Pancreas (tissue), 10 donors: Measurements from ENCODE around the gene INO80D. TPM values are rescaled to one million over a fixed set of nuclear protein-coding genes. Genes with fewer than 3 reads are reported as not detected.
A peak's percentile ranks its signal among the peaks of the same experiment; 100 is the strongest.
"Not testable (repeated sequence)": the region's sequence is repeated elsewhere in the genome, so short reads cannot be mapped to it uniquely, and the experiment has no call there.

Source experiments
- ATAC-seq, 4 donors: fragments of 200-7000 bp; cut with Tn5 transposase; one replicate each; pipeline versions ENCODE4 v1.8.0 to v1.9.1; 2020; ENCODE audit warnings: mild to moderate bottlenecking in 4 of 4, moderate library complexity in 4 of 4
- DNase-seq, 6 donors: peaks; one replicate each; pipeline ENCODE4 v3.0.0-alpha.2; 2020
- FAIRE-seq: peaks from 2 replicates; lab custom pipeline; 2012; peaks lifted over from hg19 to GRCh38; lab: Jason Lieb, UNC
- H3K27ac ChIP-seq, 4 donors: fragments of 200-600 bp; sonication (generic); 1 replicate in 3 of 4; 2 replicates in 1 of 4; pipeline versions ENCODE4 v1.5.0 to v1.8.0; 2020
- H3K27me3 ChIP-seq, 4 donors: fragments of 200-600 bp; one replicate each; pipeline ENCODE4 v1.8.0; 2021
- H3K36me3 ChIP-seq, 3 donors: fragments of 200-600 bp; sonication (generic) in 1 of 3; one replicate each; pipeline versions ENCODE4 v1.5.0 to v1.8.0; 2020 to 2021
- H3K4me1 ChIP-seq, 3 donors: fragments of 200-600 bp; one replicate each; pipeline ENCODE4 v1.8.0; 2021
- H3K4me3 ChIP-seq, 4 donors: fragments of 200-600 bp; sonication (generic) in 2 of 4; one replicate each; pipeline versions ENCODE4 v1.5.0 to v1.8.0; 2020 to 2021
- H3K9me3 ChIP-seq, 4 donors: fragments of 200-600 bp; one replicate each; pipeline ENCODE4 v1.8.0; 2021
- CTCF ChIP-seq, 4 donors: fragments of 200-600 bp; sonication (generic) in 3 of 4; IDR thresholded peaks; one replicate each; pipeline versions ENCODE4 v1.5.0 to v1.8.0; 2021; ENCODE audit warnings: antibody characterized with exemption in 4 of 4
- WGBS, 2 donors: extraction: QIAGEN DNeasy Blood & Tissue Kit; methylation state at CpG; one replicate each; pipeline ENCODE4 v1.1.7; 2013; 5-methylcytosine and 5-hydroxymethylcytosine counted together
- intact Hi-C, 3 donors: fragments of 100-400 bp; cut with DNase I; formaldehyde crosslinking; loops; one replicate each; pipeline versions ENCODE4 v1.11.1 to v1.14.2; 2022
- polyA plus RNA-seq, 2 donors: library from polyadenylated mRNA; stranded (reverse); fragments of 200-250 nt; gene quantifications; one replicate each; pipeline ENCODE4 v1.2.3, GENCODE V29; 2013
- total RNA-seq, 6 donors: library from RNA; stranded (reverse); fragmentation: NEBNext Ultra II Directional in 4 of 6; extraction: Animal tissue kit (Norgen Biotek cat#: 25700) in 4 of 6; gene quantifications; one replicate each; pipeline versions ENCODE4 v1.2.1 to v1.2.4, GENCODE V29; 2021 to 2023
- donor health status: healthy with polysubstance abuse.
- donor health status: DM: no; HTN: no; CAD: no; lungs with moderate emphysema.
- donor health status: DM: no; HTN: no; CAD: no.
- donor health status: control.
- donor health status: control.
- donor health status: Bipolar disorder and iron deficiency.
- donor health status: DM: yes; HTN: yes; CAD: no.
- donor health status: DM: no; HTN: no; CAD: no.
- donor health status: DM: no; HTN: no; CAD: no.
- donor health status: DM: yes; HTN: yes; CAD: no.

INO80D gene
- total and polyA plus RNA-seq, 8 donors, result 2.7 to 15.0 (median 9.9) TPM

- ATAC-seq, result no peak
- no peaks in the 10 kb centered on the region for H3K27me3 ChIP-seq
- WGBS, 2 donors, result 95 to 97% methylated on average over 5 of the region's 5 CpGs
- H3K27ac ChIP-seq, result no peak overlapping the region
- no peak for TF ChIP-seq CTCF (IDR thresholded peaks at IDR 0.05)
- DNase-seq, result no peak
- H3K4me1 ChIP-seq, result no peaks in the 10 kb centered on the region
- no peaks in the 10 kb centered on the region for H3K36me3 ChIP-seq
- H3K9me3 ChIP-seq, result no peaks in the 10 kb centered on the region
- H3K4me3 ChIP-seq, result no peak overlapping the region
- no peak for FAIRE-seq
- intact Hi-C loops, result no loop called here
Measured at GRCh38 chr2:205982776-205983327, 103.1 kb downstream of the INO80D start.

GRCh38 chr2:205978728-205979127 is 107.2 kb downstream of the INO80D start:
- H3K9me3 ChIP-seq, ATAC-seq, H3K4me3 ChIP-seq, FAIRE-seq, H3K36me3 ChIP-seq, intact Hi-C loops, H3K27me3 ChIP-seq, DNase-seq, H3K27ac ChIP-seq: not testable (repeated sequence)
- H3K4me1 ChIP-seq, result peaks cover 8 to 23% (median 14%) of the 10 kb centered on the region in 3 donors
- 87% methylated on average over 2 of the region's 2 CpGs for WGBS, 2 donors

GRCh38 chr2:205977699-205978098 is 108.3 kb downstream of the INO80D start:
- H3K9me3 ChIP-seq, intact Hi-C loops, H3K36me3 ChIP-seq, H3K27me3 ChIP-seq, H3K4me3 ChIP-seq, H3K27ac ChIP-seq, FAIRE-seq, DNase-seq, ATAC-seq: not testable (repeated sequence)
- H3K4me1 ChIP-seq, result peaks cover 8 to 23% (median 14%) of the 10 kb centered on the region in 3 donors
- WGBS, 2 donors, result 85 to 95% methylated on average over 7 of the region's 7 CpGs

- FAIRE-seq, H3K36me3 ChIP-seq, intact Hi-C loops, H3K27ac ChIP-seq, H3K4me3 ChIP-seq, H3K9me3 ChIP-seq, ATAC-seq, H3K27me3 ChIP-seq: not testable (repeated sequence)
- DNase-seq, result peak in 2 of 6 donors; percentile 30 to 72
- peaks cover 8 to 26% (median 17%) of the 10 kb centered on the region in 3 donors for H3K4me1 ChIP-seq
- 97 to 98% methylated on average over 37 to 39 of the region's 39 CpGs for WGBS, 2 donors
Measured at GRCh38 chr2:205976934-205977659, 108.9 kb downstream of the INO80D start.

- peaks cover 8 to 32% (median 22%) of the 10 kb centered on the region in 3 donors for H3K4me1 ChIP-seq
- no peaks in the 10 kb centered on the region for H3K9me3 ChIP-seq
- peak overlapping the region; percentile 49 to 93 (median 74) for H3K27ac ChIP-seq
- H3K36me3 ChIP-seq, result no peaks in the 10 kb centered on the region
- TF ChIP-seq CTCF (IDR thresholded peaks at IDR 0.05), result no peak
- intact Hi-C loops, result no loop called here
- no peak for ATAC-seq
- 92 to 93% methylated on average over 19 of the region's 19 CpGs for WGBS, 2 donors
- FAIRE-seq, result no peak
- no peak overlapping the region for H3K4me3 ChIP-seq
- no peak for DNase-seq
- no peaks in the 10 kb centered on the region for H3K27me3 ChIP-seq
Measured at GRCh38 chr2:205976120-205976814, 109.7 kb downstream of the INO80D start.
